ENCODE measurements around the gene PLEKHA3.
"Not testable (repeated sequence)": the region's sequence is repeated elsewhere in the genome, so short reads cannot be mapped to it uniquely, and the experiment has no call there.

Gene PLEKHA3

DNA sequence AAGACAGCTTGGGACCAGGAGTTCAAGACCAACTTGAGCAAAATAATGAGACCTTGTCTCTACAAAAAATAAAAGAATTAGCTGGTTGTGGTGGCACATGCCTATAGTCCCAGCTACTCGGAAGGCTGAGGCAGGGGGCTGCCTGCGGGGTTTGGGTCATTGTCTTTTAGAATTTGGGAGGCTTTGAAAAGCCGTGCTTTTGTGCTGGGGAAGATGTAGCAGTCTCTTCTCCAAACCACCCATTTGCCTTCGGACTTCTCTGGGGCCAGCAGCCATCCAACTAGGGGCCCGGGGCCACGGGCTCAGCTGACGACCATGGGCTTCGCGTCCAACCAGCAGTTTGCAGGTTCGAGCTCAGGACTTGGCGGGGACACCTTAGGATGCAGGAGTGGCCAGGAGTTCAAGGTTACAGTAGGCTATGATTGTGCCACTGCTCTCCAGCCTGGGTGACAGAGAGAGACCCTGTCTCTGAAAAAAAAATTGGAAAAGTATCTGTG lies 22.8 kb upstream of the PLEKHA3 start:
- TF ChIP-seq, protein P1, sequence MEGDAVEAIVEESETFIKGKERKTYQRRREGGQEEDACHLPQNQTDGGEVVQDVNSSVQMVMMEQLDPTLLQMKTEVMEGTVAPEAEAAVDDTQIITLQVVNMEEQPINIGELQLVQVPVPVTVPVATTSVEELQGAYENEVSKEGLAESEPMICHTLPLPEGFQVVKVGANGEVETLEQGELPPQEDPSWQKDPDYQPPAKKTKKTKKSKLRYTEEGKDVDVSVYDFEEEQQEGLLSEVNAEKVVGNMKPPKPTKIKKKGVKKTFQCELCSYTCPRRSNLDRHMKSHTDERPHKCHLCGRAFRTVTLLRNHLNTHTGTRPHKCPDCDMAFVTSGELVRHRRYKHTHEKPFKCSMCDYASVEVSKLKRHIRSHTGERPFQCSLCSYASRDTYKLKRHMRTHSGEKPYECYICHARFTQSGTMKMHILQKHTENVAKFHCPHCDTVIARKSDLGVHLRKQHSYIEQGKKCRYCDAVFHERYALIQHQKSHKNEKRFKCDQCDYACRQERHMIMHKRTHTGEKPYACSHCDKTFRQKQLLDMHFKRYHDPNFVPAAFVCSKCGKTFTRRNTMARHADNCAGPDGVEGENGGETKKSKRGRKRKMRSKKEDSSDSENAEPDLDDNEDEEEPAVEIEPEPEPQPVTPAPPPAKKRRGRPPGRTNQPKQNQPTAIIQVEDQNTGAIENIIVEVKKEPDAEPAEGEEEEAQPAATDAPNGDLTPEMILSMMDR (IDR thresholded peaks at IDR 0.05; ENCODE audit: insufficient read depth, low read length, poor library complexity, severe bottlenecking) = no peak
- Histone ChIP-seq H3K36me3 (ENCODE audit: control insufficient read depth, insufficient read depth, low read length) (no peaks in the 10 kb centered on the region), H3K27me3 (replicated peaks; ENCODE audit: control insufficient read depth, insufficient read depth, low read length) (no peaks in the 10 kb centered on the region), H3K4me3 (replicated peaks; ENCODE audit: low read depth, low read length) (no peak overlapping the region)
- no peak for DNase-seq (ENCODE audit: extremely low read depth, insufficient read length)

DNA sequence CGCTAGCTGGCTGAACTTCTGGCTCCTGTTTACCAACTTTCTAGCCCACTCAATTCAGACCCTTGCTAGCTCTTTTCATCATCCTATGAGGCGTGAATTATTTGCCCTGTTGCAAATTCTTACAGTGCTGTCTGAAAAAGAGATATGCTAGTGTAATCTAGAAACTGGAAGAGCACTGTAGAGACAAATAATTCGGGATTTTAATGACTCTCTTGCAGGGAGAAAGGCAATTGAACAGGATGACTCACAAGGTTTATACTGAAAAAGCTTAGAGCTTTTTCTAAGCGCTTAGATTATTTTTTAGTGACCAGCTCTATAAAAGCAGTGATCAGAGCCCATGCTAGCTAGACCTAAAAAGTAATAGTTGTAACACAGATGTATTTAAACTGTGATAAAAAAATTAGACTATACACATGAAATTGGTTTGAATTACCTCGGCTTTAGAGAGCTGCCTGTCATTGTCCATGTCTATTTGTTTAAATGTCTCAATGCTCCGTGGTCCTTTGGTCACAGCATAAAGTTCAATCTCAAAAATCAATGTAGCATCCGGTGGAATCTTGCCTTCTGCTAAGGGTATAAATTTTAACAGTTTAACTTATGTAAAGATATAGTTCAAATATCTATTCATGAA lies 10.9 kb upstream of the PLEKHA3 start:
- no peaks in the 10 kb centered on the region for H3K27me3 ChIP-seq (replicated peaks; ENCODE audit: control insufficient read depth, insufficient read depth, low read length)
- no peak for DNase-seq (ENCODE audit: extremely low read depth, insufficient read length)
- no peak overlapping the region for H3K4me3 ChIP-seq (replicated peaks; ENCODE audit: low read depth, low read length)
- TF ChIP-seq, protein P1 (IDR thresholded peaks at IDR 0.05; ENCODE audit: insufficient read depth, low read length, poor library complexity, severe bottlenecking) = no peak
- H3K36me3 ChIP-seq (ENCODE audit: control insufficient read depth, insufficient read depth, low read length) = no peaks in the 10 kb centered on the region; the same call in none of the 2 replicates

DNA sequence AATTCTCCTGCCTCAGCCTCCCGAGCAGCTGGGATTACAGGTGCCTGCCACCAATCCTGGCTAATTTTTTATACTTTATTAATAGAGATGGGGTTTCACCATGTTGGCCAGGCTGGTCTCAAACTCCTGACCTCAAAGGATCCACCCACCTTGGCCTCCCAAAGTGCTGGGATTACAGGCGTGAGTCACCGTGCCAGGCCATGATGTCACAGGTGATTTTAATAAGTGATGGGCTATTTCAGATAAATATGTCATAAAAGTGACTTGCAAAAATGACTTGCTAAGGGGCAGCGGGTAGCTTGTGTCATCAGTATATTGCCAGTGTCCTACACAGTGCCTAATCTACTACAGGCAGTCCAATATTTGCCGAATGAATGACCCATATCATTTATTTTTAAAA lies 8.9 kb upstream of the PLEKHA3 start:
- H3K27me3 ChIP-seq (replicated peaks; ENCODE audit: control insufficient read depth, insufficient read depth, low read length); H3K36me3 ChIP-seq (ENCODE audit: control insufficient read depth, insufficient read depth, low read length); H3K4me3 ChIP-seq (replicated peaks; ENCODE audit: low read depth, low read length); DNase-seq (ENCODE audit: extremely low read depth, insufficient read length): not testable (repeated sequence)

DNA sequence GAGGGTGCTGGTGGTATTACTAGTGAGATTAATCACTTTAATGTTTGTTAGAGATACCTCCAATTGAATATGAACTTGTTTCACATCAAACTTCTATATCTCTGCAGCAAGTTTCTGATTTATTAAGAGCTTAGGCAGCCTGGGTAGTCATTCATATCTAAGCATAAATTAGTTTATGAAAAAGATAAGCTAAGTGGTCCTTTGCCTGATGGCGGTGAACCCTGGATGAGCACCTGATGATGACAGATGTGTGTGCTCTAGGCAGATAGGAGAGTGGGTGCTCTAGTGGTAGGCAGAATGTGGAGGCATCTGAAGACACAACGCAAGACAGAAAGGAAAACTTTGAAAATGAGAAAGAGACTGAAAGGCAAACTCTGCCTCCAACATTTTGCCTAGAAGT lies 6.9 kb upstream of the PLEKHA3 start:
- Histone ChIP-seq H3K36me3 (ENCODE audit: control insufficient read depth, insufficient read depth, low read length) (no peaks in the 10 kb centered on the region; the same call in 1 of the 2 replicates), H3K27me3 (replicated peaks; ENCODE audit: control insufficient read depth, insufficient read depth, low read length) (no peaks in the 10 kb centered on the region), H3K4me3 (replicated peaks; ENCODE audit: low read depth, low read length) (no peak overlapping the region)
- TF ChIP-seq, protein P1 (IDR thresholded peaks at IDR 0.05; ENCODE audit: insufficient read depth, low read length, poor library complexity, severe bottlenecking) = no peak
- no peak for DNase-seq (ENCODE audit: extremely low read depth, insufficient read length)

DNA sequence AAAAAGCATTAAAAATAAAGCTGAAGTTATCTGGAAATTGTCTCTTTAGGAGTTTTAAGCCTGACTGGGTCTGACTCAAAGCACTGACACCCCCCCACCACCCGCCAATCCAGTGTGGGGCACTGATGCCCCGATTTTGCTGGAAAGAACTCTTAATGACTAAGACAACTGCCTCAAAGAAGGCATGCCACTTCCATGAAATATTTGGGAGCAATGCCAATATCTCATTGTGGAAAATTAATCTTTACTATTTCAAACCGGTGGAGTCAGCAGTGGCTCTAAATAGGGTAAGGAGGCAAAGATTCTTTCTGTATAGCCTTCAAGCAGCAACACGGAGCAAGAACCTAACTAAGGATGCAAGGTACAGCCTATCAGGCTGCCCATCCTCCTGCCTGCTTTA lies 6.3 kb upstream of the PLEKHA3 start:
- no peaks in the 10 kb centered on the region for H3K27me3 ChIP-seq (replicated peaks; ENCODE audit: control insufficient read depth, insufficient read depth, low read length)
- TF ChIP-seq, protein P1 (IDR thresholded peaks at IDR 0.05; ENCODE audit: insufficient read depth, low read length, poor library complexity, severe bottlenecking) = no peak
- H3K4me3 ChIP-seq (replicated peaks; ENCODE audit: low read depth, low read length) = no peak overlapping the region
- H3K36me3 ChIP-seq (ENCODE audit: control insufficient read depth, insufficient read depth, low read length) = no peaks in the 10 kb centered on the region
- no peak for DNase-seq (ENCODE audit: extremely low read depth, insufficient read length)

DNA sequence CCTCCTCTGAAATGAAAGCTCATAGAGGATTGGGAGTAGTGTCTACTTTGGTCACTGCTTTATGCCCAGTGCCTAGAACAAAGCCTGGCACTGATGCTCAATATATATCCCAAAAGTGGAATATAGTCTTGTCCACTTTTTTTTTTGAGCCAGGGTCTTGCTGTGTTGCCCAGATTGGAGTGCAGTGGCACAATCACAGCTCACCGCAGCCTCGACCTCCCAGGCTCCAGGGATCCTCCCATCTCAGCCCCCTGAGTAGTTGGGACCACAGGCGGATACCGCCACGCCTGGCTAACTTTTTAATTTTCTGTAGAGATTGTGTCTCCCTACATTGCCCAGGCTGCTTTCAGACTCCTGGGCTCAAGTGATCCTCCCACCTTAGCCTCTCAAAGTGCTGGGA lies 5.7 kb upstream of the PLEKHA3 start:
- Histone ChIP-seq H3K36me3 (ENCODE audit: control insufficient read depth, insufficient read depth, low read length) (no peaks in the 10 kb centered on the region), H3K27me3 (replicated peaks; ENCODE audit: control insufficient read depth, insufficient read depth, low read length) (no peaks in the 10 kb centered on the region), H3K4me3 (replicated peaks; ENCODE audit: low read depth, low read length) (no peak overlapping the region)
- no peak for DNase-seq (ENCODE audit: extremely low read depth, insufficient read length)
- TF ChIP-seq, protein P1 (IDR thresholded peaks at IDR 0.05; ENCODE audit: insufficient read depth, low read length, poor library complexity, severe bottlenecking) = no peak

All from GM06990 (cell line).